GM19193 (cell line): ENCODE measurements around the gene HDAC9.
A peak's percentile ranks its signal among the peaks of the same experiment; 100 is the strongest.

Experiments used
- POLR2A ChIP-seq: IDR thresholded peaks from 4 replicates; pipeline ENCODE4 v1.6.1; 2011; ENCODE audit not compliant: insufficient read depth, insufficient read length; ENCODE audit errors: extremely low read depth

Gene HDAC9

DNA sequence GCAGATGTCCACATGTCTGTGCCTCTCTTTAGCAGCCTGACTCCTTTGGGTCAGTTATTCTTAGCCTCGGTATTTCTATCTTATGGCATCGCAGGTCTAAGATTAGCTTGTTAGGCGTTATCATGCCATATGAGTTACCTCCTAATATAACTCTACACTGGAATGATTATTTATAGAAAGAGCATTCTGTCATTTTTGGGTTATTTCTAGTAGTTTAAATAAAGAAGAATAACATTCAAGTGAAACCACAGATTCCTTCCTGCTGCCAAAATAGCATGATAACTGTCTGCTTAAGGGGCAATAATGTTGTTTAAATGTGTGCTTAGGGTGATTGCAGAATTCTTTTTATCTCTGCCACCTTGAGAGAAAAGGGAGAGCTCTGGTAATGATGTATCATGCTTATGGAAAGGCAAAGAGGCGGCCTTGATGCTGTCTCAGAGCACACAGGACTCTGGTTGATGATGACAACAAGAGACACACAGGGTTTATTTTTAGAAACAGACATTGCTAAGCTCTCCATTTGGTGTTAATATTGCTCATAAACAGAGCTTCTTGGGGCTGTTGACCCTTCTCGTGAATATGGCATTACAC is 10.4 kb downstream of the HDAC9 start:
- no peak for TF ChIP-seq POLR2A

DNA sequence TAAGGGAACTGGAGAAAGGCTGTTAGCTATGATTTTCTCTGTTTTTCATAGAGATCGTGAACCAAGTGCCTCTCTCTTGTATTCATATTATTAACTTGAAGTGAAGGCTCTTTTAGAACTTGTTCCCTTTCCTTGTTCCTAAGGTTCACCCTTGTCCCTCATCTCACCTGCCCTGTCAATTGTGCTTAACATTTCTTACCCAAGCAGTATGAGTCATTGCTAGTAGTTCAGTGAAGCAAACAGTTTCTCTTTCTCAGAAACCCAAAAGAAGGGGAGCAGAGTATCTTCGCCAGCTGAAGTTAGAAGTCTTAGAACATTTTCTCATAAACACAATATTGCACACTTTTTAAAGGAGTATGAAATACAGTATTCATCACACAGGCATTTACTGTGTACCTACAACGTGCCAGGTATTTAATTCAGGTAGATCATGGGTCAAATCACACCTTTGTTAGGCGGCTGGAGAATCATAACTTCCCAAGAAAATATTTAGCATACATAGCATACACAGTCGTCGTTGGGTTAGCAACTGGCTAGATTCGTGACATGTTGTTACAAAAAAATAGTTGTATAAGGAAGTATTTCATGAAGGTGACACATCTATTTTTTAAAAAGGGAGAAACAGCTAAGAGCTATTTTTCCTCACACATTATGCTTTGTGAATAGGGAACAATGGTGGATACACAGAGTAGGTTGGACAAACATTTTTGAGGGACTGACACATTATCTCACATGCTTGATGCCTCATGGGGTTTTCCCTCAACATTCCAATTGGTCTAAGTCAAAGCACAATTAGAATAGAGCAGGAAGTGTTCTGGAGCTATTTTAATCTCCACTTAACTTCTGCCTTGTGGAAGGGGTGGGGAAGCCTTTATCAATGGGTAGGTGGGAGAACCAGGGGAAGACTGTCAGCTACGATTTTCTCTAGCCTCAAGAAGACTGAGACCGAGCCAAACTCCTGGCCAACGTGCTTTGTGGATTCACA is 13.2 kb downstream of the HDAC9 start:
- TF ChIP-seq POLR2A: peak; percentile 42

DNA sequence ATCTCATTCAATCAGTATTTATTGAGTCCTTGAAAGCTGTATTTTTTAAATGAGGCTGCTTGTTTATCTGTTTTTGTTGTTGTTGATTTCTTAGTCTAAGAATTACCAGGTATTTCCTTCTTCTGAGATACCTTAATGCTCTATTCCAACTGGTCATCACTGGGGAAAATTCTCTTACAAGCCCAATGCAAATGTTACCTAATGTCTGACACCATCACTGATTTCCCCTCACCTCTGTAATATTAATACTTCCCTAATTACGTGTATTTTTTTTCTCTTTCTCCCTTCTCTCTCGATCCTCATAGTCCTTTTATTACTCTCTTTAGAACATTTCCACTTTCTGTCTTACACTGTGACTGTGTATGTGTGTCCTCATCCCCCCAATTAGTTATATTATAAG is 13.9 kb downstream of the HDAC9 start:
- TF ChIP-seq POLR2A: no peak

DNA sequence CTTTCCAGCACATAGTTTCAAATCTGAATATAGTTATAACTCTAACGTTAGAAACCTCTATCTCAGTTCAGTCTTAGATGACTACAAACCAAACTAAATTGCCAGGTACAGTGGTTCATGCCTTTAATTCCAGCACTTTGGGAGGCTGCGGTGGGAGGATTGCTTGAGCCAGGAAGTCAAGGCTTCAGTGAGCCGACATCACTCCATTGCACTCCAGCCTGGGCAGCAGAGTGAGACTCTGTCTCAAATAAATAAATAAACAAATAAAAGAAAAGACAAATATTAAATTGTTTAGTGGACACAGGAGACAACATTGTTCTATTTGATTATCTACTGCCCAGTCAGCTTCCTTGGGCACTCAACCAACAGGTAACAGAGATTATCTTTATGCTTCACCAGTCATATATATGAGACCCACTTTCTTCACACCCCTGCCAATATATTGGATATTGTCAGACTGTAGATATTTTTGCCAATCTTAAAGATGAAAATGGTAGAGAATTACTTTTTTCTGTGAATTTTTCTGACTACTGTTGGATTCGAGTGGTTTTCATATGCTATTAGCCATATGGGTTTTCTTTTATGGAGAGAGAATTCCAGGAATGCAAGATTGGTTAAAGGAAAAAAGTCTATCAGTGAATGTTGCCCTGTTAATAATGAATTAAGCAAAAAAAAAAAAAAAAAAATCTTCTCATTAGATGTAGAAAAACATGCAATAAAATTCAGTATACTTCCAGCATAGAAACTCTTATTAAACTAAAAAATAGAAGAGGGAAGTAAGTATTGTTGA is 16.0 kb downstream of the HDAC9 start:
- no peak for TF ChIP-seq POLR2A

DNA sequence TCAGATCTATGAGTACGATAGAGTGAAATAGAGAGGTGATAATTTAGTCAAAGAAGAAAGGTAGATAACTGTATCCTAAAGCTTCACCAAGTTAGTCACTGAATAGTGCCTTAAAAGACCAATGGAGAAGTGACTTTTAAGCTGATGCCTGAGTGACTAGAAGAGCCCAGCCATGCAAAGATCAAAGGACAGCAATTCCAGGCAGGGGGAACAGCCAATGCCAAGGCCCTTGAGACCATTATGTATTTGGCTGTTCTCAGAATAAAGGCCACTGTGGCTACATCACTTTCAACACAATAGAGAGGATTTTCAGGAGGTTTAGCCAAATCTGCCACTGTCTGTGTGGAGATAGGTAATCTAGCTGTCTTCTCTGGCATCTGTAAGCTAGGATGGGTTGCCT is 17.8 kb downstream of the HDAC9 start:
- no peak for TF ChIP-seq POLR2A

DNA sequence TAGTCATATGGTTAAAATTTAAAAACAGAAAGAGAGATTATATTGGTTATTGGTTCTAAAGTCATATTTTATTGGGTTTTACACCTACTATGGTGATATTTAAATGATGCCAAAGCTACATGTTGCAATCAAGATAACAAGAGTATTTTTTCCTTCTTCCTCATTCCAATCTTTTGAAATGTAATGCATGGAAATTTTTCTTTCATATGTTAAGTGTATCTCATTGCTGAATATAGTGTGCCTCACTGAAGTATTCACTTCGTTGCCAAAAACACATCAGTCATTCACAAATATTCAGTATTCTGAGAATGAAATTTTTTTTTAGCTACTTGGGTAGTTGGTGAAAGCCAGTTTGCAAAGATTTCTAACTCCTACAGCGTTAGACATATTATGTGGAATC is 19.5 kb downstream of the HDAC9 start:
- TF ChIP-seq POLR2A: no peak

DNA sequence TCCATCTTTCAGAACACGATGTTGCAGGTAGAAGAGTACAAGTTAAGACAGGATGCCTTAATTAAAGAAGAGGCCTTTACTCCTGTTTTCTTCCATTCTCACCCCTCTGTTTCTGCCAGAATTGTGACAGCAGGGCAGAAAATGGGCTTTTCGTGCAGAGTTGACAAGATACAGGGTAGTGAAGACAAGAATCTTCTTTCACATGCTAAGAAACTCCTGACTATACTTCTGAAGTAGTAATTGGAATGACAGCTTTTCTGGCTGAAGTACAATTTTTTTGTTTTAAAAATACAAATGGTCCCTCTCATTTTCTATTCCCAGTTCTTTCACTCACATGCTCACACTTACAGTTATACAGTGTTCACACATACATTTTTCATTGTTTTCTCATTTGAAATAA is 22.1 kb downstream of the HDAC9 start:
- TF ChIP-seq POLR2A: no peak

DNA sequence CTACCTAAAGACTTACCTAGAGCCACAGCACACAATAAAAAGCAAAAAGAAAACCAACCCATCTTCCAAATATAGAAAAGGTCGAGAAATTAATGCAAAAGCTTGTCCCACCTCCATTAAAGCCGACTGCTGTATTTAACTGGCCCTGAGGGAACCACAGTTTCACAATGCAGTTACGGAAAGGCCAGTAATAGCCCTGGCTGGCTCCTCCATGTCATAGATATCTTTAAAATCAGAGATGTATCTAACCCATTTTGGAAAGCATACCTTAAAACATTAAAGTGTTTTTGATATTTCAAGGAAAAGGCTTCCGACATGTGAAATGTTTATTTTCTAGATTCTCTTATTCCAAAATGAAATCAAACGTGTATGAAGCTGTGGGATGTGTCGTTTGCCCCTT is 23.0 kb downstream of the HDAC9 start:
- no peak for TF ChIP-seq POLR2A

DNA sequence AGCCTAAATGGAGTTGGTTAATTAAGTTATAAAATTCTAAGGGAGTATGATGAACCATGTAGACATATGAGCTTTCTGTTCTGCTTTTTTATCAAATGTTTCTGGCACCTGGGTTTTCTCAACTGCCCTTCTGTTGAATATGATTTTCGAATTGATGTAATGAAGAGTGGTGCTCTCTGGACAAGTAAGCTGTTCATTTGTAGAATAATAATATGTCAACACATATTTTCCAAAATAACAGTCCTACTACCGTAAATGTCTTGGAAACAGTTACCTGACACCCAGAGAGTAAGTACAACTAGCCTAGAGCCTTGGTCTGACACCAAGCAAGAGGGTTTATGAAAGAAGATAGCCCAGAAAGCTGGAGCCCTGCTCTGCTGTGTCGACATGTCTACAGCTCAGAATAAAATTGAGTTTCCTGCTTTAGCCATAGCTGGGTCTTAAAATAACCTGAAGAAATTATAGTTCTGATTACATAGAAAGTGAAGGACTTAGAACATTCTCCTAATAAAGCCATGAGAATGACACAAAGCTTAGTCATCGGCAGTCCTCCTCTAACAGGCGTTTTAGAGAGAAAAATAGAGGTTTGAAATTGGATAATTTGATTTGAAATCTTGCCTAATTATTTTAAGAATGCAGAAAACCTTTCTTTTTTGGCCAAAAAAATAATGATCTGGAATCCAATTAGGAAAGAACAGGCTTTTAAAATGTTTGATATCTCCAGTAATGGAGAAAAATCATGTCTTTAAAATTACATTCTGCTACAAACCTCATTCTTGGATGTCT is 25.1 kb downstream of the HDAC9 start:
- no peak for TF ChIP-seq POLR2A

DNA sequence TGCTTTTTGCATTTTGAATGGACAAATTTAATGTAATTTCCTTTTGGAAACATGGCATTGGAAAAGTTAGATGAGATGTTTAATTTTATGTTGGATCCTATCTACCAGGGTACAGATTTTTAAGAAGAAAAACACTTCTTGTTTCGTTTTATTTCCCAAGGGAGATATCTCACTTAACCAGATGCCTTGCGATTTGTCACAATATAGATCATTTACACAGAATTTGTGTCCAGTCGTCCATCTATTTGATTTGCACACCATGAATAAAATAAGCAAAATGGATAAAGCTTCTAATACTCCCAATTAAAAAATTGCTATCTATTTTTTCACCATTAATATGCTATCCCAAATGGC is 25.7 kb downstream of the HDAC9 start:
- no peak for TF ChIP-seq POLR2A

DNA sequence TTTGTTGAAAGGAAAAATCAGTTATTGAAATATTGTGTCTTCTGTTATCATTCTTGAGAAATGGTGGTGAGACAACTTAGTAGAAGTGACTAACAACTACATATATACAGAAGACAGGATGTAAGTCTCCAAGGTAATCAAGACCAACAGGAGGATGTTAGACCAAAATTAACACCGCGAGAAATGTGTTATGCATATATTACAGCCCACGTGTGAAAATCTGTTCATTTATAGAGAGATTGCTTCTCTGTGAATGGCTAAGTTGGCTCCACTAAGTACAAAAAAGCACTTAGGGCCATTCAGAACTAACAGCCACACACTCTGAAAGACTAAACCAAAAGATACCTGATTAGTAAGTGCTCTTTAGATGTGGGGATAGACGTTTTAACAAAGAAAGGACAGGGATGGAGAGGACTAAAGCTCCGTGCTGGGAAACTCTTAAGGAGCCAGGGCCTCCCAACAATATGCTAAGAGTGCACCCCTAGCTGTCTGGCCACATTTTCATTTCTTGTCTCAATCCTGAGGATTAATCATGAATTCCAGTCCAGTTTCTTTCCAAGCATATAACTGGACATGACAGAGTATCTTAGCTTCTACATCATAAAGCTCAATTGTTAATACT is 26.5 kb downstream of the HDAC9 start:
- no peak for TF ChIP-seq POLR2A

DNA sequence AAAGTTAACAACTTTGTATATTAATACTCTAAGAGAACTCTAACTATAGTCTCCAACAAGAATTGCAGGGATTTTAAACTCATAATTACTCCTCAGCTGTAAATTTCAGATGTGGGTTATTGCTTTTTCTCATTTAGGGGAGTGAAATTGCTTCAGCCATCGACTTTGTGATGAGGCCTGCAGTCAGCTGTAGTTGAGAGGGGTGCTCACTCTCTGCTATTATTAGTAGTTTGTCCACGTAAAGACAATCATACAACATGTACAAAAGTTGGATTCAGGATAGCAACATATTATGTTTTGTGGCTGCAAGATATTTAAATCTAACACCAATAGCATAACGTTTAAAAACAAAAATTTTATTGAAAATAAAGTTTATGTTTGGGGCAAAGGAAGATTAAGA is 28.7 kb downstream of the HDAC9 start:
- TF ChIP-seq POLR2A: no peak

DNA sequence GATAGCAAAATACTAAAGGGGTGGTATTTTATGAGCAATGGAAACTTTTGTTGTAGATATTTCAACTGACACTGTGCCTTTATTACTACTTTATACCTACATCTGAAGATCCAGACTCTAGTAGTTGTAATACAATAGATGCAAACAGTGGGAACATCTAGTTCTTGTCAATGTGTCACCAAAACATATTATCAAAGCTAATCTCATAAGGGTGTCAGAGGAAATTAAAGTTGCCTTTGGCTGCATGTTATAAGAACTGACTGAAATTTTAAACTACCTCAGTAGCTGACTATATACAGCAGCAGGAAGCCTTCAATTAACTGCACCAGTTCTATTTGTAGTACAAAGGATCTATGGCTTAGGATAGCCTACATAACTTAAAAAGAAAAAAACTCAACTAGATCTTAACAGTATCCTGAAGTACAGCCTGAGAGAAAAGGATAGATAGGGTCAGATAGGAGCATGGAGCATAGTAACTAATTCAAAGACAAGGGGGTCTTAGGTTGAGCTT is 30.9 kb downstream of the HDAC9 start:
- TF ChIP-seq POLR2A: no peak

DNA sequence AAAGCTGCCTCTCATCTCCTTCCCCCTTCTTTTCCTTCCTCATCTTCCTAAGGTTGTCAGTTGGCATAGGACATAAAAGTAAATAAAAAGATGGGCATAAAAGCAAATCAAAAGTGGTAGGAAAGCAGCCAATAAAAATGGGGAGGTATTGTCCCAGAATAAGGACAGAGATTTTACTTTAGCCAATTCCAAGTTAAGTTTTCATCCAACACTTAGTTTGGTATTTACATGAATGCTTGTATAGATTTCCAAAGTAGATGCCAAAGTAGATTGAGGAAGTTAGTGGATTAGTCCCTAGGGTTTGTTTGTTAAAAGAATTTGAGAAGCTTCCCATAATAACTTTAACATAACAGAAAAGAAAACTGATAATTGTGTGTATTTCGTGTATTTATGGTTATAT is 33.7 kb downstream of the HDAC9 start:
- TF ChIP-seq POLR2A: no peak

DNA sequence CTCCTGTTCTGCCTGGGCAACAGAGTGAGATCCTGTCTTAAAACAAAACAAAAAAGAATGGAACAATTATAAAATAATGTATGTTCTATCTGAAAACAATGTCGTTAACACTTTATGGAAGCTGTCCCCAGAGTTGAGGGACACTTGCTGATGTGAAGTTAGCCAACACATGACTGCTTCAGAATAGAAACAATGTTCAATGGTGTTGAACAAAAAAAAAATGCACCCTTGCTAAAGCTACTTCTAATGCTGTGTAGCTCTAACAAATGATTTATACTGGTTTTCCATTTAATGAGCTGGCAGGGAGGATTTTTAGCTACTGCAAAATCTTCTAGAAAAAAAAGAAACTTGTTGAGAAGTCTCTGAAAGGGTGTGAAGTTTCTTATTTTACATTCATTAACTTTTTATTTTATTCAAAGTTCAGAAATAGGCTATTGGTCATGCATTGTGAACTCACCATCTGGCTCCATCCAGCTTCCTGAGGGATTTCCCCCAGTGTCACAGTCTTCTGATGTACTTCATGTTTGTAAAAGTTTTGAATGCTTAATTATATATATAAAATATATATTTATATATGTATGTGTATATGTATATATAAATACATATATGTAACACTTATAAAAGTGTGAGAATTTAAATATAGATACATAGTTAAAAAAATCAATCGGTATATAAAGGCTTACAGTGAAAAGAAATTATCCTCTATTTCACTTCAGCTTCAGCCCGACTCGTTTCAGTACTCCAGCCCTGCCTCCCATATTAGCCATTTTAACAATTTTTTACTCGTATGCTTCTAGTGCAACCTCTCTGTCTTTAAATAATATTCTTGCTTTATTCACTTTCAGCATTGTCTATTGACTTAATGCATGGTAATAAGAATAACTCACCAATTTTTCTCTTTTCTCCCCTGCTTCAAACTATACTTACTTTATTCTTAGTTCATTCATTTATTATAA is 35.0 kb downstream of the HDAC9 start:
- TF ChIP-seq POLR2A: no peak
